ENCODE data around the gene BNIP5.

- no peak for TF ChIP-seq CTCF (IDR thresholded peaks at IDR 0.05)
- TF ChIP-seq POLR2A (IDR thresholded peaks at IDR 0.05), result no peak
Measured at GRCh38 chr6:36362551-36363370, 26.1 kb upstream of the BNIP5 start.

All from testis (tissue), 2 donors.